Measurements from ENCODE around the gene HSD11B2.

DNA sequence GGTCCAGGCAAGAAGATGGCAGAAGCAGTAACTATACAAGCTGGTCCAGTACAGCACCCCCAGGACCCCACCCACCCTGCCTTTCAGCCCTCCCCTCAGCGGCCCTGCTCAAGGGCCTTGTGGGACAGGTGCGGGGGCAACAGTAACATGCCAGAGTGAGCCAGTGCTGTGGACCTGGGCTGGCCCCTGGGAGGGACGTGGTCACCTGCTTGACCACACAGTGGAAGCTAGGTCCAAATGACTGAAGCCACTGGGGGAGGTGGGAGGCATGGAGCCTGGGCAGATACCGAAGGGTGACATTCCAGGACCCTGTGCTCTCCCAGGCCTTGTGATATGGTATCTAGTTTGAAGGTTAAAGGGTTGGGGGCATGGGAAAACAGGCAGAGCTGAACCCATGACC lies 32.8 kb downstream of the HSD11B2 start:
- TF ChIP-seq POLR2AphosphoS5 (IDR thresholded peaks at IDR 0.05; ENCODE audit: low read depth, low read length) (no peak), TAF1 (IDR thresholded peaks at IDR 0.05; ENCODE audit: borderline replicate concordance, insufficient read depth, low read length) (no peak), SIN3A (IDR thresholded peaks at IDR 0.05; ENCODE audit: borderline replicate concordance, insufficient read depth, low read length) (no peak)
- TF ChIP-seq, protein P1, sequence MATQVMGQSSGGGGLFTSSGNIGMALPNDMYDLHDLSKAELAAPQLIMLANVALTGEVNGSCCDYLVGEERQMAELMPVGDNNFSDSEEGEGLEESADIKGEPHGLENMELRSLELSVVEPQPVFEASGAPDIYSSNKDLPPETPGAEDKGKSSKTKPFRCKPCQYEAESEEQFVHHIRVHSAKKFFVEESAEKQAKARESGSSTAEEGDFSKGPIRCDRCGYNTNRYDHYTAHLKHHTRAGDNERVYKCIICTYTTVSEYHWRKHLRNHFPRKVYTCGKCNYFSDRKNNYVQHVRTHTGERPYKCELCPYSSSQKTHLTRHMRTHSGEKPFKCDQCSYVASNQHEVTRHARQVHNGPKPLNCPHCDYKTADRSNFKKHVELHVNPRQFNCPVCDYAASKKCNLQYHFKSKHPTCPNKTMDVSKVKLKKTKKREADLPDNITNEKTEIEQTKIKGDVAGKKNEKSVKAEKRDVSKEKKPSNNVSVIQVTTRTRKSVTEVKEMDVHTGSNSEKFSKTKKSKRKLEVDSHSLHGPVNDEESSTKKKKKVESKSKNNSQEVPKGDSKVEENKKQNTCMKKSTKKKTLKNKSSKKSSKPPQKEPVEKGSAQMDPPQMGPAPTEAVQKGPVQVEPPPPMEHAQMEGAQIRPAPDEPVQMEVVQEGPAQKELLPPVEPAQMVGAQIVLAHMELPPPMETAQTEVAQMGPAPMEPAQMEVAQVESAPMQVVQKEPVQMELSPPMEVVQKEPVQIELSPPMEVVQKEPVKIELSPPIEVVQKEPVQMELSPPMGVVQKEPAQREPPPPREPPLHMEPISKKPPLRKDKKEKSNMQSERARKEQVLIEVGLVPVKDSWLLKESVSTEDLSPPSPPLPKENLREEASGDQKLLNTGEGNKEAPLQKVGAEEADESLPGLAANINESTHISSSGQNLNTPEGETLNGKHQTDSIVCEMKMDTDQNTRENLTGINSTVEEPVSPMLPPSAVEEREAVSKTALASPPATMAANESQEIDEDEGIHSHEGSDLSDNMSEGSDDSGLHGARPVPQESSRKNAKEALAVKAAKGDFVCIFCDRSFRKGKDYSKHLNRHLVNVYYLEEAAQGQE (IDR thresholded peaks at IDR 0.05; ENCODE audit: insufficient read depth in 1 of 2, low read depth in 2 of 2, low read length in 2 of 2): no peak

Measured in PFSK-1 (cell line).